GM18526 (cell line): ENCODE measurements around the gene POT1.

Source experiments
- POLR2A ChIP-seq: IDR thresholded peaks from 3 replicates; pipeline ENCODE4 v1.6.1; 2011; ENCODE audit not compliant: insufficient read length; ENCODE audit errors: extremely low read depth

Gene POT1

GRCh38 chr7:124773339-124773738 is 156.3 kb downstream of the POT1 start:
- TF ChIP-seq POLR2A, result no peak
